ENCODE results near the gene ARMC8. TPM values are rescaled to one million over a fixed set of nuclear protein-coding genes. Genes with fewer than 3 reads are reported as not detected.

ARMC8 gene
- total RNA-seq, 1 donor from 2014 or later, result 80.3 TPM

GRCh38 chr3:138327831-138328230 is 140.7 kb downstream of the ARMC8 start:
- H3K27ac Mint-ChIP-seq, result no peak overlapping the region
- no peak overlapping the region for H3K4me3 Mint-ChIP-seq
- H2AFZ ChIP-seq (replicated peaks), result no peak overlapping the region
- TF ChIP-seq EZH2 (IDR thresholded peaks at IDR 0.05) (no peak), EZH2phosphoT487 (IDR thresholded peaks at IDR 0.05) (no peak), CTCF (IDR thresholded peaks at IDR 0.05) (no peak)
- H3K27me3 Mint-ChIP-seq (ENCODE audit: insufficient read depth, low read depth), result peaks cover 4% of the 10 kb centered on the region
- no peak overlapping the region for H3K4me3 ChIP-seq
- no peaks in the 10 kb centered on the region for H3K9me3 Mint-ChIP-seq
- no peaks in the 10 kb centered on the region for H3K27me3 ChIP-seq
- no peaks in the 10 kb centered on the region for H3F3A ChIP-seq (ENCODE audit: low read depth)
- no peaks in the 10 kb centered on the region for H3K79me2 ChIP-seq (ENCODE audit: low read depth)
- H3K9ac ChIP-seq, result no peak overlapping the region
- H4K20me1 ChIP-seq (ENCODE audit: low read depth), result no peaks in the 10 kb centered on the region
- H3K36me3 ChIP-seq, result no peaks in the 10 kb centered on the region
- no peak overlapping the region for H3K27ac ChIP-seq
- H3K4me1 Mint-ChIP-seq, result peaks cover 19% of the 10 kb centered on the region
- H3K4me1 ChIP-seq, result peaks cover 11% of the 10 kb centered on the region
- no peak for DNase-seq (ENCODE audit: low spot score)
- H3K4me2 ChIP-seq, result no peak overlapping the region
- H3K36me3 Mint-ChIP-seq, result peaks cover 3% of the 10 kb centered on the region
- no peaks in the 10 kb centered on the region for H3K9me3 ChIP-seq (ENCODE audit: low read depth)

DNA sequence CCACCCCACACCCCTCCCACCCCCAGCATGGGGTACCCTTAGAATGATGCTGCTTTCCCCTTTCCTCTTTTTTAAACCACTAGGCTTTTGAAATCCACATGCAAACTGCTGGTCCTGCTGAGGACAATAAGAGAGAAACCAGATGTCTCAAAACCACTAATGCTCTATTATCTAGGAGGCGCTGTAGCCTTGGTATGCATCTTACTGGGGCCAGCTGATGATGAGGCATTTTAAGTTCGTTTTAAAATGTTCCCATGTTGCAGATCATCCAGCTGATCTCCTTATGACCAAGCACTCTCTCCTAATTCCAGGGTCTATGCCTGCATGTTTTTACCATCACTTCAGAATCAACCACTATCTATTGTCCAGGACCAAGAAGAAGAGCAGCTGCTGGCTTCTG is 141.2 kb downstream of the ARMC8 start:
- no peak overlapping the region for H3K9ac ChIP-seq
- H3K36me3 ChIP-seq, result no peaks in the 10 kb centered on the region
- peak overlapping the region; percentile 98 for H3K4me2 ChIP-seq
- H3K36me3 Mint-ChIP-seq, result peaks cover 2% of the 10 kb centered on the region
- TF ChIP-seq CTCF (IDR thresholded peaks at IDR 0.05) (peak; percentile 27), EZH2phosphoT487 (IDR thresholded peaks at IDR 0.05) (no peak)
- H3K4me1 ChIP-seq, result peaks cover 11% of the 10 kb centered on the region
- H4K20me1 ChIP-seq (ENCODE audit: low read depth), result no peaks in the 10 kb centered on the region
- peaks cover 4% of the 10 kb centered on the region for H3K27me3 Mint-ChIP-seq (ENCODE audit: insufficient read depth, low read depth)
- no peaks in the 10 kb centered on the region for H3F3A ChIP-seq (ENCODE audit: low read depth)
- H3K79me2 ChIP-seq (ENCODE audit: low read depth), result no peaks in the 10 kb centered on the region
- H3K27ac Mint-ChIP-seq, result no peak overlapping the region
- no peak overlapping the region for H2AFZ ChIP-seq (replicated peaks)
- H3K27ac ChIP-seq, result no peak overlapping the region
- no peaks in the 10 kb centered on the region for H3K27me3 ChIP-seq
- H3K9me3 ChIP-seq (ENCODE audit: low read depth), result no peaks in the 10 kb centered on the region
- peaks cover 19% of the 10 kb centered on the region for H3K4me1 Mint-ChIP-seq
- peak; percentile 33 for DNase-seq (ENCODE audit: low spot score)
- H3K4me3 Mint-ChIP-seq, result peak overlapping the region; percentile 95
- no peak overlapping the region for H3K4me3 ChIP-seq
- H3K9me3 Mint-ChIP-seq, result no peaks in the 10 kb centered on the region

- DNase-seq (ENCODE audit: low spot score), result peak; percentile 99
Measured at GRCh38 chr3:138329127-138329983, 142.3 kb downstream of the ARMC8 start, which contains the start of gene NME9. TSS of gene NME9 (minus strand) at chr3:138329851. CDS start at chr3:138329335, 516 bp downstream.

More at GRCh38 chr3:138329127-138329983, 142.3 kb downstream of the ARMC8 start, which contains the start of gene NME9:
- peak; percentile 52 for TF ChIP-seq EZH2 (IDR thresholded peaks at IDR 0.05)
- no peak for TF ChIP-seq EZH2phosphoT487 (IDR thresholded peaks at IDR 0.05)
- TF ChIP-seq CTCF (IDR thresholded peaks at IDR 0.05), result peak; percentile 65
- Mint-ChIP-seq H3K4me3 (peak within 1 kb of the TSS; percentile 95), H3K36me3 (no peaks in the 10 kb centered on the region), H3K9me3 (no peaks in the 10 kb centered on the region), H3K27ac (peak within 1 kb of the TSS; percentile 92), H3K27me3 (ENCODE audit: insufficient read depth, low read depth) (peaks cover 4% of the 10 kb centered on the region), H3K4me1 (peaks cover 19% of the 10 kb centered on the region)
- no peaks in the 10 kb centered on the region for H3K79me2 ChIP-seq (ENCODE audit: low read depth)
- peaks cover 11% of the 10 kb centered on the region for H3K4me1 ChIP-seq
- peak within 1 kb of the TSS; percentile 98 for H3K4me2 ChIP-seq
- no peaks in the 10 kb centered on the region for H4K20me1 ChIP-seq (ENCODE audit: low read depth)
- H3K36me3 ChIP-seq, result no peaks in the 10 kb centered on the region
- peak within 1 kb of the TSS; percentile 92 for H2AFZ ChIP-seq (replicated peaks)
- H3K9ac ChIP-seq, result no peak within 1 kb of the TSS
- no peaks in the 10 kb centered on the region for H3F3A ChIP-seq (ENCODE audit: low read depth)
- H3K9me3 ChIP-seq (ENCODE audit: low read depth), result no peaks in the 10 kb centered on the region
- H3K4me3 ChIP-seq, result peak within 1 kb of the TSS; percentile 75
- H3K27ac ChIP-seq, result no peak within 1 kb of the TSS
- H3K27me3 ChIP-seq, result no peaks in the 10 kb centered on the region

Data from neural progenitor cell (in vitro differentiated cells).